Inflammatory macrophage treated with lipopolysaccharide for 1 hour (primary cell): ENCODE data around the gene CDH4.
"Not testable (repeated sequence)": the region's sequence is repeated elsewhere in the genome, so short reads cannot be mapped to it uniquely, and the experiment has no call there.

Experiments
- DNase-seq, 2 donors: peaks; one replicate each; pipeline ENCODE4 v3.0.0-alpha.2; 2020 to 2022

The CDH4 gene

DNA sequence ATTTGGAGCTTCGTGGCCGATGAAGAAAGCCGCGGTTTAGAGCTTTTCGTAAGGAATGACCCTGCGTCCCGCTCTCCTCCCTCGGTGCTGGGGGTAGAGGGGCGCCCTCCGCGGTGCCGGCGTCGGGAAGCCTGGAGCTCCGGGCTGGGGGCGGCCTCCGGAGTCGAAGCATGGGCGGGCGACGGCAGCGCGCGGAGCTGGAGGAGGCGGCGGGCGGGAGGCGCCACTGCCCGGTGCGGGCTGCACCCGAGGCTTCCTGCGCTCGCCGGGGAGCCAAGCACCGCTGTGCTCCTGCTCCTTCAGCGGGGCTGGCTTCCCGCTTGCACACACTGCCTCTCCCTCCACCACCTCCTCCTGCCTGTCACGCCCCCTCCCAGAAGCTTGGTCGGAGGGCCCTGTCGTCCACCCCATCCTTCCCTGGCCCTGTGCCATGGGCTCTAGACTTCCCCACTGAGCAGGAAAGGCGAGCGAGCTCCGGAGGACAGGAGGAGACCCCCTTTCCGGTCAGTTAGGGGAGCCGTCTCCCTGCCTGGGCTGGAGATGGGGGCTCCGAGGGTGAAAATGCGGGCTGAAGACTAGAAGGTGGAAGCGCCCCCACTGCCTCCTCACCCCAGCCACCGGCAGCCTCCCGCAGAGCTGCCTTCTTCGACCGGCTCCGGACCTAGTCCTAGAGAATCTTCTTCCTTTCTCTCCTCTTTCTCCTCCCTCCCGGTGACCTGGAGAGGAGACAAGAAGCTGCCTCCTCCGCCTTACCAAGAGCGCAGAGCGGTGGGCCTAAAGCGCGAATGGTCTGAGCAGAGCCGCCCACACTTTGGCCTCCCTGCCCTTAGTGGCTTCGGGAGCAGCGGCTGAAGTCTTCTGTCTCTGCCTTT is 1.8 kb downstream of the CDH4 start:
- no peak for DNase-seq

- DNase-seq: no peak
Observed at GRCh38 chr20:61254881-61255626, 3.0 kb downstream of the CDH4 start.

GRCh38 chr20:61256365-61256764 is 4.3 kb downstream of the CDH4 start:
- DNase-seq: no peak

- DNase-seq: no peak
Observed at GRCh38 chr20:61256824-61257223, 4.8 kb downstream of the CDH4 start.

- DNase-seq: no peak
Observed at GRCh38 chr20:61257611-61258010, 5.5 kb downstream of the CDH4 start.

- no peak for DNase-seq
Observed at GRCh38 chr20:61259741-61260140, 7.7 kb downstream of the CDH4 start.

- DNase-seq: no peak
Observed at GRCh38 chr20:61260905-61261304, 8.8 kb downstream of the CDH4 start.

- DNase-seq: no peak
Observed at GRCh38 chr20:61262036-61262435, 10.0 kb downstream of the CDH4 start.

DNA sequence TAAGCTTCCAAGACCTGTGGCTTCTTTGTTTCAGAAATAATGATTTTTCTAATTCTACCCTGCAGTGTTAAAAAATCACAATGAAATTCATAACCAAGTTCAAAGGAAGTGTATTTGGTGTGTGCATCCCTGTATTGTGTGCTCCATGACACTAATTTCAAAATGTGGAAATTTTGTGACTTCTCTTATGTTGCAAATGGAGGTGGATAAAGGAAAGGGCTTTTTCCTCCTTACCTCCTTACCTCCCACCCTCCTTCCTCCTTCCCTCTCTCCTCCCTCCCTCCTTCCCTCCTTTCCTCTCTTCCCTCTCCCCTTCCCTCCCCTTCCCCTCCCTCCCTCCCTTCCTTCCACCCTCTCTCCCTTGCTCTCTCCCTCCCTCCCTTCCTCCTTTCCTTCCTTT is 10.5 kb downstream of the CDH4 start:
- DNase-seq: no peak

DNA sequence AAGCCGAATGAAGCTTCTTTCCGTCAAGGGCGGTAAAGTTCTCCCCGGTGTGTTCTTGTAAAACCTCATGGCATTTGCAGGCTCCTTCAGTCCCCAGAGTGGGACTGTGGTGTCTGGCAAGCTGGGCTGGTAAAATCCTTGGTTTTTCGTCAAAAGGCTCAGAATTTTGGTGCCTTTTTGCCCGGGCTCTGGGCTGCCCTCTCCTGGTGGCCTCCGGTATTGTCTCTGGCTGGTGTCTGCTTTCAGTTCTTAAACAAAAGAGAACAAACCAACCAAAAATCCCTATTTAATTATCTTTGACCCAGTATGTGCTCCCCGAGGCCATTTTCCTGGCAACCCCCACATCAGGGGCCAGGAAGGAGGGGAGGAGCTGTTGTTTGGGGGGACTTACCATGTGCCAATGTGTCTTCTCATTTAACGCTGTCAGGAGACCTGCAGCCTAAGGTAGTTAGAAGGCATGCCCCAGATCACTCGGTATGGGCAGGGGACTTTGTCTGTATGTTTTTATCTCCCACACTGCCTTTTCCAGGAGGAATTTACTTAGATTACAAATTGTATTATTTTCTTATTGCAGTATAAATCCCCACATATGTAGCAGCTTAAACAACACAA is 11.1 kb downstream of the CDH4 start:
- peak in 1 of 2 donors; percentile 45 for DNase-seq

DNA sequence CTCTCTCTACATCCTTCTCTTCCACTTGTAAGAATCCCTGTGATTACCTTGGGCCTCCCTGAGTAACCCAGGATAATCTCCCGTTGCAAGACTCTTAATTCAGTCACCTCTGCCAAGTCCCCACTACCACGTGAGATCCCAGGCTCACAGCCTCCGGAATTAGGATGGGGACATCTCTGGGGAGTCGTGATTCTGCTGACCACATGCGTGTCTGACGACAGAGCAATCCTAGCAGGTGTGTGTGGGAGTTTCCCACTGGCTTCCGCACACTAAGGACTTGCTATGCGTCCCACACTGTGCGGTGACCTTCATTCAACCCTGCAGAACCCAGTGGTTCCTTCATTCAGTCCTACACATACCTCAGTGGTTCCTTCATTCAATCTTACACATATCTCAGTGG is 11.9 kb downstream of the CDH4 start:
- no peak for DNase-seq

- DNase-seq: no peak
Observed at GRCh38 chr20:61267241-61267640, 15.2 kb downstream of the CDH4 start.

DNA sequence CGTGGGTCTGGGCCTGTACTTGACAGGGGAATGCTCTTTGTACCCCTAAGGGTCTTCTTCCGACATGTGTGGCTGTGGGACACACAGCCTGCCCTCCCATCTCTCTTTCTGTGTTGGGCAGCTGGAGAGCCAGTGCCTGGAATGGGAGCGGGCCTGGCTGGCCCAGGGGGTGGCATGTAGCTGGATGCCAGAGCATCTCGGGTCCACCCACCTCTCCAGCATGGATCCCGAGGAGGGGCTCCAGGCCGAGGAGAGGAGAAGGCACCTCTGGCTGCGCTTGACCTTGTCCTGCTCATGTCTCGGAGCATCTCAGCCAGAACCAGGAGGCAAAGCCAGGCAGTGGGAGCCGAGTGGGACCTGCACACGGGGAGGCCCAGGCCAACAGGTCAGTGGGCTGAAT is 16.0 kb downstream of the CDH4 start:
- DNase-seq: no peak

- DNase-seq: no peak
Observed at GRCh38 chr20:61271312-61272231, 19.5 kb downstream of the CDH4 start.

GRCh38 chr20:61273024-61273423 is 21.0 kb downstream of the CDH4 start:
- not testable (repeated sequence) for DNase-seq

- DNase-seq: not testable (repeated sequence)
Observed at GRCh38 chr20:61273666-61274065, 21.6 kb downstream of the CDH4 start.

DNA sequence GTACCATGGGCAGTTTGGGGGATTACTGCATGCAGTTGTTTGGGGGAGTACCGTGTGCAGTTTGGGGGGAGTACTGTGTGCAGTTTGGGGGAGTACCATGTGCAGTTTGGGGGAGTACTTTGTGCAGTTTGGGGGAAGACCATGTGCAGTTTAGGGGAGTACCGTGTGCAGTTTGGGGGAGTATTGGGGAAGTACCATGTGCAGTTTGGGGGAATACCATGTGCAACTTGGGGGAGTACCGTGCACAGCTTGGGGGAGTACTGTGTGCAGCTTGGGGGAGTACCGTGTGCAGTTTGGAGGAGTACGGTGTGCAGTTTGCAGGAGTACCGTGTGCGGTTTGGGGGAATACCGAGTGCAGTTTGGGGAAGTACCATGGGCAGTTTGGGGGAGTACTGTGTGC is 22.3 kb downstream of the CDH4 start:
- DNase-seq: no peak

DNA sequence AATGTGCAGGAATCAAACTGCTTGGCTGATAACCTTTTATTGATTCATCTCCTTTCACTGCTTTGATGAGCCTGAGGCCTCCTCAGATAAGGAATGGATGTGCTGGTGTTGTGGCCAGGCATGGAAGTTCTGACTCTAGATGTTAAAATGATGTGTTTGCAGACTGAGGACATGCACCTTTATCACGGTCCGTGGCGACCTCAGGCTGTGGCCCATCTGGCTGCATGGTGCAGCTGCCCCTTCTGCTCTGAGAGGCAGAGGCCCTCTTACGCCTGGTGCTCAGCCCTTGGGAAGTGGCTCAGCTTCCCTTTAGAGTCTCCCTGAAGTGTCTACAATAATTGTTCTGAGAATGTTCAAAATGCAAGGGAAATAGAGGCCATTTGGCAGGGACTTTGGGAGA is 26.2 kb downstream of the CDH4 start:
- no peak for DNase-seq

- DNase-seq: no peak
Observed at GRCh38 chr20:61279621-61280150, 27.6 kb downstream of the CDH4 start.

- DNase-seq: no peak
Observed at GRCh38 chr20:61280217-61280980, 28.3 kb downstream of the CDH4 start.

DNA sequence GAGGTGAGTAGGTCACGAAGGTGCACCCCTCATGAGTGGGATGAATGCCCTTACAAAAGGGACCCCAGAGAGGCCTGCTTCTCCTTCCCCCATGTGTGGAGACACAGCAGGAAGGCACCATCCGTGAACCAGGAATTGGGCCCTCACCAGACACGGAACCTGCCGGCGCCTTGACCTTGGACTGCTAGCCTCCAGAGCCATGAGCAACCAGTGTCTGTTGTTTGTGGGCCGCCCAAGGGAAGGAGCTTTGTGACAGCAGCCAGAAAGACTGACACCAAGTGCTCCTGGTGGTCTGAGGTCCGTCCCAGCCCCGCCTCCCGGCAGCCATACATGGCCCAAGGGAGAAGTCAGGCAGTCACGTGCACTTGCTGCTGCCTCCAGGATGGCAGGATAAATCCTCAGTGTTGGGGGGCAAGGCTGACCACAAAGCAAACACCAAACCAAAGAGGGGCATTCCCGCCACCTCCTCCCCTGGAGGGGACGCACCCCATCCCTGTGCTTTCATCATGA is 29.3 kb downstream of the CDH4 start:
- DNase-seq: no peak
